ENCODE results near the gene EMX1. TPM values are rescaled to one million over a fixed set of nuclear protein-coding genes. Genes with fewer than 3 reads are reported as not detected.

EMX1 gene
- polyA plus RNA-seq, 4 donors = 0.13 to 4.9 (median 1.0) TPM

Other genes with a start within 250 kb of the EMX1 start
- 10 to 100 TPM in 2 of 4 donors, 1 to 10 TPM in 2; 6.9 to 12.6 (median 8.5) TPM for gene EXOC6B, start 91.5 kb upstream of the EMX1 start, polyA plus RNA-seq
- 10 to 100 TPM; 40.6 to 50.0 (median 44.4) TPM for gene SPR, start 30.1 kb upstream of the EMX1 start, polyA plus RNA-seq
- gene SFXN5, start 154.2 kb downstream of the EMX1 start, polyA plus RNA-seq = 10 to 100 TPM in 2 of 4 donors, 1 to 10 TPM in 2; 5.4 to 28.5 (median 9.8) TPM
- gene RAB11FIP5, start 195.4 kb downstream of the EMX1 start, polyA plus RNA-seq = 10 to 100 TPM in 2 of 4 donors, 1 to 10 TPM in 2; 5.1 to 37.3 (median 8.3) TPM